ENCODE data around the gene CEP41. TPM values are rescaled to one million over a fixed set of nuclear protein-coding genes. Genes with fewer than 3 reads are reported as not detected.

Gene CEP41
- total and polyA plus RNA-seq, 2 of the 13 experiments (the other 11 are each of a cell fraction or from before 2014, with no cell fraction given) = 8.7 to 9.0 TPM

- no peak for TF ChIP-seq NFYB (CRISPR knock-in tag; IDR thresholded peaks at IDR 0.05)
Measured at GRCh38 chr7:130410868-130411541, 29.8 kb downstream of the CEP41 start (continued).

- in situ Hi-C loops (cut with HindIII; ENCODE audit: extremely low pct_ligation_motif_present, low pct_unique_long_range_greater_than_20kb) = no loop called here
- no peak for TF ChIP-seq BORCS8-MEF2B (CRISPR knock-in tag; IDR thresholded peaks at IDR 0.05)
- no peak for TF ChIP-seq GATAD2A (CRISPR knock-in tag; IDR thresholded peaks at IDR 0.05)
- no peak for TF ChIP-seq ZNF670 (CRISPR knock-in tag; IDR thresholded peaks at IDR 0.05; ENCODE audit: borderline replicate concordance)
- TF ChIP-seq TCF7L2 (IDR thresholded peaks at IDR 0.05; ENCODE audit: low read depth, low read length) = no peak
- no peak for TF ChIP-seq ZNF142 (CRISPR knock-in tag; IDR thresholded peaks at IDR 0.05)
- TF ChIP-seq ARNT2 (CRISPR knock-in tag; IDR thresholded peaks at IDR 0.05; ENCODE audit: low read depth) = no peak
- no peak for TF ChIP-seq THAP7 (CRISPR knock-in tag; IDR thresholded peaks at IDR 0.05)
- H3K36me3 ChIP-seq (replicated peaks in 1 of 2; ENCODE audit: control insufficient read depth in 1 of 2, insufficient read depth in 2 of 2, low read length in 2 of 2) = no peaks in the 10 kb centered on the region
- H3K27me3 ChIP-seq (ENCODE audit: control insufficient read depth in 1 of 2, insufficient read depth in 2 of 2, low read length in 2 of 2) = no peaks in the 10 kb centered on the region
- H4K20me1 ChIP-seq (ENCODE audit: insufficient read depth, low read length) = no peaks in the 10 kb centered on the region
- WGBS (ENCODE audit: low lambda C conversion rate) = 94% methylated on average over 4 of the region's 4 CpGs
- H3K9me3 ChIP-seq (ENCODE audit: low read length) = no peaks in the 10 kb centered on the region
- no peak overlapping the region for H2AFZ ChIP-seq (ENCODE audit: low read length)
- ATAC-seq (no peak), DNase-seq (ENCODE audit: low spot score) (no peak), FAIRE-seq (no peak)
- no peak overlapping the region for H3K27ac ChIP-seq (ENCODE audit: extremely low read length, insufficient read depth, low read length)
- no peak overlapping the region for H3K9ac ChIP-seq (ENCODE audit: insufficient read depth, low read depth, low read length)
- ChIA-PET POLR2A (no interaction called here), CTCF (ENCODE audit: low intra/inter-chr PET ratio, low total read pairs) (no interaction called here)
- H3K4me1 ChIP-seq (ENCODE audit: insufficient read depth, low read length) = no peaks in the 10 kb centered on the region
- no peaks in the 10 kb centered on the region for H3K79me2 ChIP-seq (ENCODE audit: insufficient read depth, low read length)
- BruUV-seq (replicated peaks) = no TSS peak
- intact Hi-C loops (cut with micrococcal nuclease; ENCODE audit: unreplicated experiment) = no loop called here
- no peak overlapping the region for H3K4me2 ChIP-seq (ENCODE audit: low read depth, low read length)
- no peak overlapping the region for H3K4me3 ChIP-seq (replicated peaks in 1 of 3; ENCODE audit: insufficient read depth in 1 of 3, low read depth in 2 of 3, low read length in 3 of 3)
Measured at GRCh38 chr7:130409712-130410072, 31.1 kb downstream of the CEP41 start.

All from HepG2 (cell line).